HepG2 (cell line): ENCODE measurements around the gene SEMA7A. TPM values are rescaled to one million over a fixed set of nuclear protein-coding genes. Genes with fewer than 3 reads are reported as not detected.

Experiments
- AKAP8 ChIP-seq: sonication (generic); formaldehyde crosslinking; IDR thresholded peaks from 2 replicates; pipeline ENCODE4 v1.5.1; 2020; ENCODE audit warnings: mild to moderate bottlenecking, missing genetic modification reagents
- KLF11 ChIP-seq: IDR thresholded peaks from 2 replicates; pipeline ENCODE4 v1.6.1; 2016; ENCODE audit warnings: missing compliant biosample characterization
- KLF12 ChIP-seq: sonication (generic); formaldehyde crosslinking; IDR thresholded peaks from 2 replicates; pipeline ENCODE4 v1.4.0; 2020; ENCODE audit warnings: missing genetic modification reagents, borderline replicate concordance
- SRF ChIP-seq: IDR thresholded peaks from 2 replicates; pipeline ENCODE4 v1.6.1; 2011; ENCODE audit warnings: mild to moderate bottlenecking, low read depth, low read length, moderate library complexity
- ZNF674 ChIP-seq: sonication (generic); formaldehyde crosslinking; IDR thresholded peaks from 2 replicates; pipeline ENCODE4 v1.5.0; 2020; ENCODE audit warnings: low read depth, mild to moderate bottlenecking, missing genetic modification reagents
- ZNF746 ChIP-seq: sonication (generic); formaldehyde crosslinking; IDR thresholded peaks from 2 replicates; pipeline ENCODE4 v1.8.0; 2022; ENCODE audit warnings: mild to moderate bottlenecking, missing genetic modification reagents
- polyA plus RNA-seq, 8 experiments: library from polyadenylated mRNA; depleted of rRNA in 3 of 8; stranded (reverse) in 7 of 8; unstranded in 1 of 8; fragments of >200 nt; fragmentation: Illumina TruSeq in 4 of 8; extraction: Trizol in 4 of 8; gene quantifications; 2 replicates each; pipeline versions ENCODE4 v1.2.1 to v1.2.3, GENCODE V29; 2011 to 2016; ENCODE audit warnings: low read depth in 4 of 8, missing spikeins in 1 of 8, mixed read lengths in 1 of 8; ENCODE audit not compliant: insufficient read depth in 1 of 8
- total RNA-seq, 5 experiments: library from RNA; depleted of rRNA; stranded (reverse); fragments of >200 nt; fragmentation: Illumina TruSeq; extraction: Trizol; gene quantifications; 2 replicates each; pipeline ENCODE4 v1.2.3, GENCODE V29; 2016; ENCODE audit warnings: low read depth in 1 of 5
- TF ChIP-seq, protein P1 (sequence below): sonication (generic); formaldehyde crosslinking; IDR thresholded peaks from one replicate; pipeline ENCODE4 v1.5.1; 2020; ENCODE audit warnings: mild to moderate bottlenecking, missing genetic modification reagents; ENCODE audit errors: not compliant biosample characterization
- TF ChIP-seq, protein P2 (sequence below): sonication (generic); formaldehyde crosslinking; IDR thresholded peaks from 2 replicates; pipeline ENCODE4 v1.4.0; 2020; ENCODE audit warnings: missing genetic modification reagents
- TF ChIP-seq, protein P3 (sequence below): sonication (generic); formaldehyde crosslinking; IDR thresholded peaks from 2 replicates; pipeline ENCODE4 v1.4.0; 2020; ENCODE audit warnings: missing genetic modification reagents, mild to moderate bottlenecking, borderline replicate concordance

Gene SEMA7A
- total and polyA plus RNA-seq, 2 of the 13 experiments (the other 11 are each of a cell fraction or from before 2014, with no cell fraction given), result 9.0 to 15.8 TPM

DNA sequence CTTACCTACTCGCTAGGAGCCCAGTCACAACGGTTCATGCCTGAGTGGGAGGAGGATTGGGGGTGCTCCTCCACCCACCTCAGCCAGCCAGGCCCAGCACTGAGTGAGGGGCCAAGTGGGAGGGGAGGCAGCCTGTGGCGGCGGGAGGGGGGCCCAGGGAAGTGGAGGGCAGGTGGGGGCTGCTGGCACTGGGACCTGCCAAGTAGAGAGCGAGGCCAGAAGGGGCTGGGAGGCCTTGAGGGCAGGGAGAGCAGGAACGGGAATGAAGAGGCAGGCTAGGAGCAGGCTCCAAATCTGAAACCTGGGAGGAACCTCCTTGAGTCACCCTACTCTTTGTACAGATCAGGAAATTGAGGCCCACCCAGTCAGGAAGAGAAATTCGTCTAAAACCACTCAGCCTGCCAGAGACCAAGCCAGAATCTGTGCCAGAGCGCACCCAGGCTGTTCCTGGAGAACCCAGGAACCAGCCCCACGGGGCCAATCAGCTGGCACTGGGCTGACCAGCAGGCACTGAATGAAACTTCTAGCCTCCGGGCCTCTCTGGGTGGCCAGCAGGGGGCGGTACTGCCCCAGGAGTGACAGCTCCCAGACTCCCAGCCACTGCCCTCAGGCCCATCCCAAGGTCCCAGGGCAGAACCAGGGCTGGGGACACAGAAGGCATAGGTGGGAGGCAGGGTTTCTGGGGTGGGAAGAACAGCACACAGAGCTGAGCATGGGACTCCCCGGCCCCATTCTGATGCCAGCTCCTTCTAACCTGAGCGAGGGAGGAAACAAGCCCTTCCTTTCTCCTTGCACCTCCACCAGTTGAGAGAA is 51.5 kb downstream of the SEMA7A start (continued):
- TF ChIP-seq, protein P1, sequence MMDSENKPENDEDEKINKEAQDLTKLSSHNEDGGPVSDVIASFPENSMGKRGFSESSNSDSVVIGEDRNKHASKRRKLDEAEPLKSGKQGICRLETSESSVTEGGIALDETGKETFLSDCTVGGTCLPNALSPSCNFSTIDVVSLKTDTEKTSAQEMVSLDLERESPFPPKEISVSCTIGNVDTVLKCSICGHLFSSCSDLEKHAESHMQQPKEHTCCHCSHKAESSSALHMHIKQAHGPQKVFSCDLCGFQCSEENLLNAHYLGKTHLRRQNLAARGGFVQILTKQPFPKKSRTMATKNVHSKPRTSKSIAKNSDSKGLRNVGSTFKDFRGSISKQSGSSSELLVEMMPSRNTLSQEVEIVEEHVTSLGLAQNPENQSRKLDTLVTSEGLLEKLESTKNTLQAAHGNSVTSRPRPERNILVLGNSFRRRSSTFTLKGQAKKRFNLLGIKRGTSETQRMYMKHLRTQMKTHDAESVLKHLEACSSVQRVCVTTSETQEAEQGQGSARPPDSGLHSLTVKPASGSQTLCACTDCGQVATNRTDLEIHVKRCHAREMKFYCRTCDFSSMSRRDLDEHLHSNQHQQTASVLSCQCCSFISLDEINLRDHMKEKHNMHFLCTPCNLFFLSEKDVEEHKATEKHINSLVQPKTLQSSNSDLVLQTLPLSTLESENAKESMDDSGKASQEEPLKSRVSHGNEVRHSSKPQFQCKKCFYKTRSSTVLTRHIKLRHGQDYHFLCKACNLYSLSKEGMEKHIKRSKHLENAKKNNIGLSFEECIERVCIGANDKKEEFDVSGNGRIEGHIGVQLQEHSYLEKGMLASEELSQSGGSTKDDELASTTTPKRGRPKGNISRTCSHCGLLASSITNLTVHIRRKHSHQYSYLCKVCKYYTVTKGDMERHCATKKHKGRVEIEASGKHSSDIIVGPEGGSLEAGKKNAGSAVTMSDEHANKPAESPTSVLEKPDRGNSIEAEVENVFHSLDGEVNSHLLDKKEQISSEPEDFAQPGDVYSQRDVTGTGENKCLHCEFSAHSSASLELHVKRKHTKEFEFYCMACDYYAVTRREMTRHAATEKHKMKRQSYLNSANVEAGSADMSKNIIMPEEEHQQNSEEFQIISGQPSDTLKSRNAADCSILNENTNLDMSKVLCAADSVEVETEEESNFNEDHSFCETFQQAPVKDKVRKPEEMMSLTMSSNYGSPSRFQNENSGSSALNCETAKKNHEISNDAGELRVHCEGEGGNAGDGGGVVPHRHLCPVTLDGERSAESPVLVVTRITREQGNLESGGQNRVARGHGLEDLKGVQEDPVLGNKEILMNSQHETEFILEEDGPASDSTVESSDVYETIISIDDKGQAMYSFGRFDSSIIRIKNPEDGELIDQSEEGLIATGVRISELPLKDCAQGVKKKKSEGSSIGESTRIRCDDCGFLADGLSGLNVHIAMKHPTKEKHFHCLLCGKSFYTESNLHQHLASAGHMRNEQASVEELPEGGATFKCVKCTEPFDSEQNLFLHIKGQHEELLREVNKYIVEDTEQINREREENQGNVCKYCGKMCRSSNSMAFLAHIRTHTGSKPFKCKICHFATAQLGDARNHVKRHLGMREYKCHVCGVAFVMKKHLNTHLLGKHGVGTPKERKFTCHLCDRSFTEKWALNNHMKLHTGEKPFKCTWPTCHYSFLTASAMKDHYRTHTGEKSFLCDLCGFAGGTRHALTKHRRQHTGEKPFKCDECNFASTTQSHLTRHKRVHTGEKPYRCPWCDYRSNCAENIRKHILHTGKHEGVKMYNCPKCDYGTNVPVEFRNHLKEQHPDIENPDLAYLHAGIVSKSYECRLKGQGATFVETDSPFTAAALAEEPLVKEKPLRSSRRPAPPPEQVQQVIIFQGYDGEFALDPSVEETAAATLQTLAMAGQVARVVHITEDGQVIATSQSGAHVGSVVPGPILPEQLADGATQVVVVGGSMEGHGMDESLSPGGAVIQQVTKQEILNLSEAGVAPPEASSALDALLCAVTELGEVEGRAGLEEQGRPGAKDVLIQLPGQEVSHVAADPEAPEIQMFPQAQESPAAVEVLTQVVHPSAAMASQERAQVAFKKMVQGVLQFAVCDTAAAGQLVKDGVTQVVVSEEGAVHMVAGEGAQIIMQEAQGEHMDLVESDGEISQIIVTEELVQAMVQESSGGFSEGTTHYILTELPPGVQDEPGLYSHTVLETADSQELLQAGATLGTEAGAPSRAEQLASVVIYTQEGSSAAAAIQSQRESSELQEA (CRISPR knock-in tag), result no peak
- no peak for TF ChIP-seq KLF11 (CRISPR knock-in tag)
- TF ChIP-seq AKAP8 (CRISPR knock-in tag), result 0 out of 2 replicates have a peak, but pooled peaks have one; percentile 34
- no peak for TF ChIP-seq KLF12 (CRISPR knock-in tag)
- TF ChIP-seq, protein P2, sequence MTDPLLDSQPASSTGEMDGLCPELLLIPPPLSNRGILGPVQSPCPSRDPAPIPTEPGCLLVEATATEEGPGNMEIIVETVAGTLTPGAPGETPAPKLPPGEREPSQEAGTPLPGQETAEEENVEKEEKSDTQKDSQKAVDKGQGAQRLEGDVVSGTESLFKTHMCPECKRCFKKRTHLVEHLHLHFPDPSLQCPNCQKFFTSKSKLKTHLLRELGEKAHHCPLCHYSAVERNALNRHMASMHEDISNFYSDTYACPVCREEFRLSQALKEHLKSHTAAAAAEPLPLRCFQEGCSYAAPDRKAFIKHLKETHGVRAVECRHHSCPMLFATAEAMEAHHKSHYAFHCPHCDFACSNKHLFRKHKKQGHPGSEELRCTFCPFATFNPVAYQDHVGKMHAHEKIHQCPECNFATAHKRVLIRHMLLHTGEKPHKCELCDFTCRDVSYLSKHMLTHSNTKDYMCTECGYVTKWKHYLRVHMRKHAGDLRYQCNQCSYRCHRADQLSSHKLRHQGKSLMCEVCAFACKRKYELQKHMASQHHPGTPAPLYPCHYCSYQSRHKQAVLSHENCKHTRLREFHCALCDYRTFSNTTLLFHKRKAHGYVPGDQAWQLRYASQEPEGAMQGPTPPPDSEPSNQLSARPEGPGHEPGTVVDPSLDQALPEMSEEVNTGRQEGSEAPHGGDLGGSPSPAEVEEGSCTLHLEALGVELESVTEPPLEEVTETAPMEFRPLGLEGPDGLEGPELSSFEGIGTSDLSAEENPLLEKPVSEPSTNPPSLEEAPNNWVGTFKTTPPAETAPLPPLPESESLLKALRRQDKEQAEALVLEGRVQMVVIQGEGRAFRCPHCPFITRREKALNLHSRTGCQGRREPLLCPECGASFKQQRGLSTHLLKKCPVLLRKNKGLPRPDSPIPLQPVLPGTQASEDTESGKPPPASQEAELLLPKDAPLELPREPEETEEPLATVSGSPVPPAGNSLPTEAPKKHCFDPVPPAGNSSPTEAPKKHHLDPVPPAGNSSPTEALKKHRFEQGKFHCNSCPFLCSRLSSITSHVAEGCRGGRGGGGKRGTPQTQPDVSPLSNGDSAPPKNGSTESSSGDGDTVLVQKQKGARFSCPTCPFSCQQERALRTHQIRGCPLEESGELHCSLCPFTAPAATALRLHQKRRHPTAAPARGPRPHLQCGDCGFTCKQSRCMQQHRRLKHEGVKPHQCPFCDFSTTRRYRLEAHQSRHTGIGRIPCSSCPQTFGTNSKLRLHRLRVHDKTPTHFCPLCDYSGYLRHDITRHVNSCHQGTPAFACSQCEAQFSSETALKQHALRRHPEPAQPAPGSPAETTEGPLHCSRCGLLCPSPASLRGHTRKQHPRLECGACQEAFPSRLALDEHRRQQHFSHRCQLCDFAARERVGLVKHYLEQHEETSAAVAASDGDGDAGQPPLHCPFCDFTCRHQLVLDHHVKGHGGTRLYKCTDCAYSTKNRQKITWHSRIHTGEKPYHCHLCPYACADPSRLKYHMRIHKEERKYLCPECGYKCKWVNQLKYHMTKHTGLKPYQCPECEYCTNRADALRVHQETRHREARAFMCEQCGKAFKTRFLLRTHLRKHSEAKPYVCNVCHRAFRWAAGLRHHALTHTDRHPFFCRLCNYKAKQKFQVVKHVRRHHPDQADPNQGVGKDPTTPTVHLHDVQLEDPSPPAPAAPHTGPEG (CRISPR knock-in tag), result no peak
- TF ChIP-seq ZNF674 (CRISPR knock-in tag), result no peak
- TF ChIP-seq ZNF746 (CRISPR knock-in tag), result no peak
- TF ChIP-seq, protein P3, sequence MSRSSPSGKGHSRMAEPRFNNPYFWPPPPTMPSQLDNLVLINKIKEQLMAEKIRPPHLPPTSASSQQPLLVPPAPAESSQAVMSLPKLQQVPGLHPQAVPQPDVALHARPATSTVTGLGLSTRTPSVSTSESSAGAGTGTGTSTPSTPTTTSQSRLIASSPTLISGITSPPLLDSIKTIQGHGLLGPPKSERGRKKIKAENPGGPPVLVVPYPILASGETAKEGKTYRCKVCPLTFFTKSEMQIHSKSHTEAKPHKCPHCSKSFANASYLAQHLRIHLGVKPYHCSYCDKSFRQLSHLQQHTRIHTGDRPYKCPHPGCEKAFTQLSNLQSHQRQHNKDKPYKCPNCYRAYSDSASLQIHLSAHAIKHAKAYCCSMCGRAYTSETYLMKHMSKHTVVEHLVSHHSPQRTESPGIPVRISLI (CRISPR knock-in tag), result no peak
- TF ChIP-seq SRF, result no peak
